OCI-LY1 (cell line): ENCODE results near the gene OCLN.
"Not testable (repeated sequence)": the region's sequence is repeated elsewhere in the genome, so short reads cannot be mapped to it uniquely, and the experiment has no call there.

Experiments used
- H2AFZ ChIP-seq: fragments of 200-600 bp; sonication (generic), shearing (Covaris generic); 2 replicates; pipeline ENCODE4 v1.6.0; 2014; ENCODE audit warnings: antibody characterized with exemption, mild to moderate bottlenecking, low read length
- H3F3A ChIP-seq: fragments of 200-600 bp; sonication (generic), shearing (Covaris generic); 2 replicates; pipeline ENCODE4 v1.6.0; 2014; ENCODE audit warnings: mild to moderate bottlenecking, antibody characterized with exemption, low read length, moderate library complexity; ENCODE audit not compliant: insufficient read depth
- H3K27ac ChIP-seq: fragments of 200-600 bp; sonication (generic); 2 replicates; pipeline ENCODE4 v1.5.1; 2014; ENCODE audit warnings: low read length, mixed run types, mild to moderate bottlenecking, low read depth; ENCODE audit not compliant: poor library complexity, severe bottlenecking
- H3K27me3 ChIP-seq: fragments of 200-600 bp; sonication (generic); 2 replicates; pipeline ENCODE4 v1.6.0; 2014; ENCODE audit warnings: antibody characterized with exemption, mild to moderate bottlenecking, low read length, moderate library complexity; ENCODE audit not compliant: insufficient read depth
- H3K36me3 ChIP-seq: fragments of 200-600 bp; sonication (generic); 2 replicates; pipeline ENCODE4 v1.6.1; 2014; ENCODE audit warnings: mild to moderate bottlenecking, antibody characterized with exemption, low read length, moderate library complexity, mixed read lengths; ENCODE audit not compliant: insufficient read depth
- H3K4me1 ChIP-seq: fragments of 200-600 bp; sonication (generic); 2 replicates; pipeline ENCODE4 v1.5.1; 2014; ENCODE audit warnings: mild to moderate bottlenecking, low read length, moderate library complexity; ENCODE audit not compliant: insufficient read depth, severe bottlenecking
- H3K4me2 ChIP-seq: fragments of 200-600 bp; sonication (generic), shearing (Covaris generic); 2 replicates; pipeline ENCODE4 v1.6.1; 2014; ENCODE audit warnings: low read length
- H3K4me3 ChIP-seq: fragments of 200-600 bp; sonication (generic); 2 replicates; pipeline ENCODE4 v1.5.1; 2014; ENCODE audit warnings: low read length, low read depth, mild to moderate bottlenecking, mixed read lengths; ENCODE audit not compliant: poor library complexity, severe bottlenecking
- H3K79me2 ChIP-seq: fragments of 200-600 bp; shearing (Covaris generic); 2 replicates; pipeline ENCODE4 v1.6.1; 2016; ENCODE audit warnings: mixed run types, low read length, mixed read lengths; ENCODE audit not compliant: insufficient read depth
- H3K9ac ChIP-seq: fragments of 200-600 bp; sonication (generic), shearing (Covaris generic); 2 replicates; pipeline ENCODE4 v1.6.1; 2014; ENCODE audit warnings: mild to moderate bottlenecking, low read length, mixed read lengths
- H3K9me2 ChIP-seq: fragments of 200-600 bp; sonication (generic), shearing (Covaris generic); 2 replicates; pipeline ENCODE4 v1.6.1; 2014; ENCODE audit warnings: low read depth, mild to moderate bottlenecking, low read length, mixed read lengths
- H3K9me3 ChIP-seq: fragments of 200-600 bp; shearing (Covaris generic); 2 replicates; pipeline ENCODE4 v1.6.1; 2014; ENCODE audit warnings: low read length, mixed read lengths
- H4K20me1 ChIP-seq: fragments of 200-600 bp; sonication (generic), shearing (Covaris generic); 2 replicates; pipeline ENCODE4 v1.6.0; 2016; ENCODE audit warnings: mild to moderate bottlenecking, low read length; ENCODE audit not compliant: insufficient read depth
- EZH2 ChIP-seq: fragments of 200-600 bp; sonication (generic), shearing (Covaris generic); IDR thresholded peaks from 2 replicates; pipeline ENCODE4 v1.8.0; 2017; ENCODE audit warnings: borderline replicate concordance, mixed run types, mild to moderate bottlenecking, antibody characterized with exemption, low read length, moderate library complexity, mixed read lengths
- TF ChIP-seq, protein P1 (sequence below): fragments of 200-600 bp; sonication (generic), shearing (Covaris generic); IDR thresholded peaks from 2 replicates; pipeline ENCODE4 v1.5.1; 2017; ENCODE audit warnings: mild to moderate bottlenecking, antibody characterized with exemption, low read length, moderate library complexity, mixed read lengths

Gene OCLN

DNA sequence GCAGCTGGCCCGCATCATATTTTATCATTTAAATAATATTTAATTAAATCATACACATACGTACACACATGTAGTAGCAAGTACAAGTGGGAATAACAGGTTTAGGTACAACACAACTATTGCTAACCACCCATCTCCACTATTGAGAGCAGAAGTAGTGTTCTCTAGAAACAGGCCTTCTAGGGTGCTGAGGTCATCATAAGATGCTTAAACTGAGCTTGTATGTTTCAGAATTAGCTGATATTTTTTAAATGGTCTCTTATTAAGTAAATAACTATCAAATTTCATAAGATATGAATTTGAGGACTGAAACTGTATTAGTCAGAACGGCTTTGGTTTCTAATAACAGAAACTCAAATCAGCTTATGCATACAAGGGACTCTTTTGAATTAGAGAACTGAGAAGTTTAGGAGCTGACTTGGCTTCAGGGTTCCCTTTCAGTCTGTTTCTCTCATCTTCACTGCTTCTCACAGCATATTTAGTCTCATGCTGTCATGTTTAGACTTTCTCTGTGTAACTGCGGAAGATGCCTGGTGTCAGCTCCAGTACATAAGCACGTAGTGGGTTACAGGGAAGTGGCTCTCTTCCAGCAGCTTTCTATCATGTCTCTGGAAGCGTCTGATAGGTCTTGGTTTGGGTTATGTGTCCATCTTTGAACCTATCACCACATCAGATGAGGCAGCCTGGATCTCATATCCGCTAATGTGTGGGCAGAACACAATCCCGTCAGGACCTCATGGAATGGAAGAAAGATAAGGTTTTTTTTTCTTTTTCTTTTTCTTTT lies 25.0 kb upstream of the OCLN start:
- H3K4me1 ChIP-seq, result no peaks in the 10 kb centered on the region
- no peak overlapping the region for H2AFZ ChIP-seq
- no peaks in the 10 kb centered on the region for H3K9me3 ChIP-seq
- H3K4me2 ChIP-seq, result no peak overlapping the region
- H3F3A ChIP-seq, result no peaks in the 10 kb centered on the region
- no peaks in the 10 kb centered on the region for H3K36me3 ChIP-seq
- TF ChIP-seq, protein P1, sequence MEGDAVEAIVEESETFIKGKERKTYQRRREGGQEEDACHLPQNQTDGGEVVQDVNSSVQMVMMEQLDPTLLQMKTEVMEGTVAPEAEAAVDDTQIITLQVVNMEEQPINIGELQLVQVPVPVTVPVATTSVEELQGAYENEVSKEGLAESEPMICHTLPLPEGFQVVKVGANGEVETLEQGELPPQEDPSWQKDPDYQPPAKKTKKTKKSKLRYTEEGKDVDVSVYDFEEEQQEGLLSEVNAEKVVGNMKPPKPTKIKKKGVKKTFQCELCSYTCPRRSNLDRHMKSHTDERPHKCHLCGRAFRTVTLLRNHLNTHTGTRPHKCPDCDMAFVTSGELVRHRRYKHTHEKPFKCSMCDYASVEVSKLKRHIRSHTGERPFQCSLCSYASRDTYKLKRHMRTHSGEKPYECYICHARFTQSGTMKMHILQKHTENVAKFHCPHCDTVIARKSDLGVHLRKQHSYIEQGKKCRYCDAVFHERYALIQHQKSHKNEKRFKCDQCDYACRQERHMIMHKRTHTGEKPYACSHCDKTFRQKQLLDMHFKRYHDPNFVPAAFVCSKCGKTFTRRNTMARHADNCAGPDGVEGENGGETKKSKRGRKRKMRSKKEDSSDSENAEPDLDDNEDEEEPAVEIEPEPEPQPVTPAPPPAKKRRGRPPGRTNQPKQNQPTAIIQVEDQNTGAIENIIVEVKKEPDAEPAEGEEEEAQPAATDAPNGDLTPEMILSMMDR, result no peak
- no peak for TF ChIP-seq EZH2
- H3K27me3 ChIP-seq, result no peaks in the 10 kb centered on the region
- H4K20me1 ChIP-seq, result no peaks in the 10 kb centered on the region
- no peak overlapping the region for H3K9ac ChIP-seq
- H3K4me3 ChIP-seq, result no peak overlapping the region
- no peaks in the 10 kb centered on the region for H3K9me2 ChIP-seq
- H3K79me2 ChIP-seq, result no peaks in the 10 kb centered on the region
- no peak overlapping the region for H3K27ac ChIP-seq

DNA sequence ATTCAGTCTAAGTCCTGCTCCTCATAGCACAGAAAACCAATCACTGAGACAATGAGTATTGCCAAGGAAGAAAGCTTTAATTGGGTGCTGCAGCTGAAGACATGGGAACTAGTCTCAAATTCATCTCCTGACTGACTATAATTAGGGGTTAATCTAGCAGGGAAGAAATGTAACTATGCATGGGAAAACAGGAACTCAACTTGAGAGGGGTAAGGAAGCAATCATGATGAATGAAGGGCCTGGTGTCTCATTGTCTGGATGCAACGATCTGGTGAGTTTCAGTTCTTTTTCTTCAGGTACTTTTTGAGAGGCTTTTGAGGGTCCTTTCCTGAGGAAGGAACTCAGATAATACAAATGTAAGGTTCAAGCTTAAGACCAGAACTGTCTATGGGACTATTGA lies 24.0 kb upstream of the OCLN start:
- no peaks in the 10 kb centered on the region for H3K36me3 ChIP-seq

DNA sequence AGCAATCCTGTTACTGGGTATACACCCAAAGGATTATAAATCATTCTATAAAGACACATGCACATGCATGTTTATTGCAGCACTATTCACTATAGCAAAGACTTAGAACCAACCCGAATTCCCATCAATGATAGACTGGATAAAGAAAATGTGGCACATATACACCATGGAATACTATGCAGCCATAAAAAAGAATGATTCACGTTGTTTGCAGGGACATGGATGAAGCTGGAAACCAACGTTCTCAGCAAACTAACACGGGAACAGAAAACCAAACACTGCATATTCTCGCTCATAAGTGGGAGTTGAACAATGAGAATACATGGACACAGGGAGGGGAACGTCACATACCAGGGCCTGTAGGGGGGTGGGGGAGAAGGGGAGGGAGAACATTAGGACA lies 21.1 kb upstream of the OCLN start:
- not testable (repeated sequence) for H3K79me2 ChIP-seq, H3K9ac ChIP-seq, H3K27ac ChIP-seq, H3K4me1 ChIP-seq, H3K9me2 ChIP-seq, H3K27me3 ChIP-seq, H4K20me1 ChIP-seq, H3K4me2 ChIP-seq, H3K9me3 ChIP-seq, H2AFZ ChIP-seq, H3K4me3 ChIP-seq, H3K36me3 ChIP-seq, H3F3A ChIP-seq

More for the DNA sequence above, 24.0 kb upstream of the OCLN start:
- TF ChIP-seq EZH2, result no peak
- TF ChIP-seq, protein P1, result no peak
- Histone ChIP-seq H3F3A (no peaks in the 10 kb centered on the region), H3K4me3 (no peak overlapping the region), H3K9me3 (no peaks in the 10 kb centered on the region), H3K9ac (no peak overlapping the region), H3K27ac (no peak overlapping the region), H3K79me2 (no peaks in the 10 kb centered on the region), H4K20me1 (no peaks in the 10 kb centered on the region), H3K9me2 (no peaks in the 10 kb centered on the region), H2AFZ (no peak overlapping the region), H3K4me2 (no peak overlapping the region), H3K4me1 (no peaks in the 10 kb centered on the region), H3K27me3 (no peaks in the 10 kb centered on the region)

DNA sequence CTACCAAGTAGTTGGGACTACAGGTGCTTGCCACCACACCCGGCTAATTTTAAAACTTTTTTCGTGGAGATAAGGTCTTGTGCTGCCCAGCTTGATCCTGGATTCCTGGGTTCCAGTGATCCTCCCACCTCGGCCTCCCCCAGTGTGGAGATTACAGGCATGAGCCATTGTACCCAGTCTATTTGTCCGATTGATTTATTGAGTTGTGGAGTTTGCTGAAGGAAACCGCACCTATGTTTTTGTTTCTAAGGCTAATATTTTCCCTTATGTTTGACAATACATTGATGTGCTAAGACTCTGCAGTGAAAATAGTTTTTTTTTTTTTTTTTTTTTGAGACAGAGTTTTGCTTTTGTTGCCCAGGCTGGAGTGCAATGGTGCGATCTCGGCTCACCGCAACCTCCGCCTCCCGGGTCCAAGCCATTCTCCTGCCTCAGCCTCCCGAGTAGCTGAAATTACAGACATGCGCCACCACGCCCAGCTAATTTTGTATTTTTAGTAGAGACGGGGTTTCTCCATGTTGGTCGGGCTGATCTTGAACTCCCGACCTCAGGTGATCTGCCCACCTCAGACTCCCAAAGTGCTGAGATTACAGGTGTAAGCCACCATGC lies 20.0 kb upstream of the OCLN start:
- not testable (repeated sequence) for H3K4me1 ChIP-seq, H3K36me3 ChIP-seq, H3K27me3 ChIP-seq, H3K4me2 ChIP-seq, H3K9ac ChIP-seq, H2AFZ ChIP-seq, H4K20me1 ChIP-seq, H3K9me3 ChIP-seq, H3K27ac ChIP-seq, H3K4me3 ChIP-seq, H3F3A ChIP-seq, H3K79me2 ChIP-seq, H3K9me2 ChIP-seq
